ENCODE measurements around the gene TRAF3IP1.

- TF ChIP-seq CTCF (IDR thresholded peaks at IDR 0.05; ENCODE audit: low read depth, low read length, poor library complexity, severe bottlenecking), result no peak
- TF ChIP-seq EZH2phosphoT487 (IDR thresholded peaks at IDR 0.05; ENCODE audit: borderline replicate concordance, low read length), result no peak
These were observed 49.7 kb upstream of the TRAF3IP1 start for GRCh38 chr2:238270606-238271005.
